CD14-positive monocyte (primary cell): Measurements from ENCODE around the gene SIAH3. TPM values are rescaled to one million over a fixed set of nuclear protein-coding genes. Genes with fewer than 3 reads are reported as not detected.

Source experiments
- DNase-seq, 3 donors: peaks; one replicate each; pipeline ENCODE4 v3.0.0-alpha.2; 2011 to 2022
- H2AFZ ChIP-seq: 2 replicates; pipeline ENCODE4 v1.6.0; 2012; ENCODE audit warnings: mild to moderate bottlenecking, low read depth, low read length, inconsistent platforms; ENCODE audit not compliant: insufficient read depth, poor library complexity, severe bottlenecking
- H3K27ac ChIP-seq, 2 donors: 1 replicate in 1 of 2; 2 replicates in 1 of 2; pipeline ENCODE4 v1.5.1; 2012 to 2013; ENCODE audit warnings: low read length in 2 of 2, control low read depth in 1 of 2, inconsistent platforms in 1 of 2, low read depth in 1 of 2, mild to moderate bottlenecking in 1 of 2
- H3K27me3 ChIP-seq, 2 donors: one replicate each; pipeline versions ENCODE4 v1.6.0 to v1.6.1; 2011 to 2013; ENCODE audit warnings: low read length in 2 of 2; ENCODE audit not compliant: control insufficient read depth in 2 of 2, insufficient read depth in 2 of 2
- H3K36me3 ChIP-seq, 2 donors: replicated peaks in 1 of 2; 1 replicate in 1 of 2; 2 replicates in 1 of 2; pipeline versions ENCODE4 v1.5.1 to v1.6.1; 2012 to 2013; ENCODE audit warnings: low read length in 2 of 2, control low read depth in 1 of 2, inconsistent platforms in 1 of 2, mild to moderate bottlenecking in 1 of 2; ENCODE audit not compliant: insufficient read depth in 2 of 2, control insufficient read depth in 1 of 2
- H3K4me1 ChIP-seq, 2 donors: 1 replicate in 1 of 2; 2 replicates in 1 of 2; pipeline versions ENCODE4 v1.5.1 to v1.6.1; 2012 to 2013; ENCODE audit warnings: low read length in 2 of 2, control low read depth in 1 of 2, inconsistent platforms in 1 of 2, mild to moderate bottlenecking in 1 of 2, moderate library complexity in 1 of 2; ENCODE audit not compliant: insufficient read depth in 2 of 2, control insufficient read depth in 1 of 2
- H3K4me2 ChIP-seq: replicated peaks from 2 replicates; pipeline ENCODE3; 2012; ENCODE audit warnings: low read length, moderate library complexity, mild to moderate bottlenecking; ENCODE audit not compliant: poor library complexity, severe bottlenecking; ENCODE audit errors: extremely low read depth
- H3K4me3 ChIP-seq, 3 experiments: fragments of 200-600 bp in 1 of 3; sonication (generic) in 1 of 3; replicated peaks in 1 of 3; 1 replicate in 2 of 3; 2 replicates in 1 of 3; pipeline ENCODE4 v1.5.1; 2011 to 2013; ENCODE audit warnings: low read length in 3 of 3, mild to moderate bottlenecking in 3 of 3, control low read depth in 2 of 3, low read depth in 2 of 3, inconsistent platforms in 1 of 3, moderate library complexity in 1 of 3
- H3K79me2 ChIP-seq: 2 replicates; pipeline ENCODE4 v1.6.0; 2012; ENCODE audit warnings: mild to moderate bottlenecking, control low read depth, inconsistent platforms, low read length, moderate library complexity; ENCODE audit not compliant: insufficient read depth
- H3K9ac ChIP-seq: 2 replicates; pipeline ENCODE4 v1.6.0; 2017; ENCODE audit warnings: low read length, mild to moderate bottlenecking; ENCODE audit not compliant: insufficient read depth, poor library complexity, severe bottlenecking
- H3K9me3 ChIP-seq, 2 donors: replicated peaks in 1 of 2; 1 replicate in 1 of 2; 2 replicates in 1 of 2; pipeline versions ENCODE4 v1.5.1 to v1.6.1; 2012 to 2013; ENCODE audit warnings: low read length in 2 of 2, control low read depth in 1 of 2; ENCODE audit not compliant: control insufficient read depth in 1 of 2, insufficient read depth in 1 of 2
- H4K20me1 ChIP-seq: 2 replicates; pipeline ENCODE4 v1.6.0; 2012; ENCODE audit warnings: mild to moderate bottlenecking, low read length, control low read depth, moderate library complexity; ENCODE audit not compliant: insufficient read depth
- H3K27ac Mint-ChIP-seq, 7 donors: one replicate each; pipeline ENCODE4 v1.8.0; 2020; ENCODE audit warnings: mild to moderate bottlenecking in 7 of 7, mixed read lengths in 7 of 7, moderate library complexity in 6 of 7, inconsistent platforms in 2 of 7
- H3K27me3 Mint-ChIP-seq, 3 donors: one replicate each; pipeline ENCODE4 v1.8.0; 2021 to 2022; ENCODE audit warnings: low read depth in 3 of 3, mild to moderate bottlenecking in 3 of 3, mixed read lengths in 3 of 3, moderate library complexity in 3 of 3, inconsistent platforms in 1 of 3
- H3K36me3 Mint-ChIP-seq, 2 donors: one replicate each; pipeline ENCODE4 v1.8.0; 2020; ENCODE audit warnings: mixed read lengths in 2 of 2, inconsistent platforms in 1 of 2, mild to moderate bottlenecking in 1 of 2
- H3K4me1 Mint-ChIP-seq: one replicate; pipeline ENCODE4 v1.8.0; 2020; ENCODE audit warnings: mild to moderate bottlenecking, mixed read lengths
- H3K4me3 Mint-ChIP-seq, 2 donors: one replicate each; pipeline ENCODE4 v1.8.0; 2020; ENCODE audit warnings: mild to moderate bottlenecking in 2 of 2, mixed read lengths in 2 of 2, moderate library complexity in 1 of 2
- H3K9me3 Mint-ChIP-seq, 7 donors: one replicate each; pipeline ENCODE4 v1.8.0; 2020 to 2022; ENCODE audit warnings: mixed read lengths in 7 of 7, mild to moderate bottlenecking in 6 of 7, moderate library complexity in 6 of 7, inconsistent platforms in 2 of 7
- CTCF ChIP-seq: fragments of 200-600 bp; IDR thresholded peaks from one replicate; pipeline ENCODE4 v1.8.0; 2022; ENCODE audit warnings: antibody characterized with exemption, mild to moderate bottlenecking
- WGBS: methylation state at CpG from one replicate; pipeline ENCODE4 v1.1.5; 2013; ENCODE audit warnings: missing lambda C conversion rate; ENCODE audit not compliant: insufficient coverage; 5-methylcytosine and 5-hydroxymethylcytosine counted together
- intact Hi-C, 2 donors: fragments of 100-400 bp; cut with micrococcal nuclease; formaldehyde crosslinking; loops; one replicate each; pipeline versions ENCODE4 v1.15.0 to v1.15.1; 2023
- polyA plus RNA-seq, 3 donors: library from polyadenylated mRNA; depleted of rRNA in 1 of 3; unstranded in 2 of 3; stranded (reverse) in 1 of 3; fragments of 300-500 nt in 2 of 3; fragments of >200 nt in 1 of 3; fragmentation: Illumina TruSeq in 2 of 3; gene quantifications; 1 replicate in 2 of 3; 2 replicates in 1 of 3; pipeline ENCODE4 v1.2.3, GENCODE V29; 2012 to 2021

The SIAH3 gene
- polyA plus RNA-seq, 3 donors = not detected

DNA sequence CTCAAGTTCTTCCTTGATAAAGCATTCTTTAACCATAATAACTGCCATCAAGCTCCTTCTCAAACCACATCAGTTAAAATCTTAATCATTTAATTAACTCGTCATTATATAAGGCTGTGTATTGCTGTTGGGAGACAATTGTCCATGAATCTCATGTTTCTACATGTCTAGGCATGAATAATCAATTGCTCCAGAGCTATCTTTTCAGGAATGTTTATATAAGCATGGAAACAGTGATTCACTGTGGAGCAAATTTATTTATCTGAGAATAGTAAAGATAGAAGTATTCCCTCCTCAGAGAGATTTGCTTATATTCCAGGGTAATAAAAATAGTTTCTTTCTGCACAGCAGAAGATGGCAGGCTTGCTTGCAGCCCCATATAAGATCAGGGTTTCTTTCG is 78.3 kb downstream of the SIAH3 start:
- DNase-seq = no peak
- 100% methylated on average over 1 of the region's 2 CpGs for WGBS
- peaks cover 0 to 3% (median 0%) of the 10 kb centered on the region in 7 donors for H3K9me3 Mint-ChIP-seq
- peaks cover 3 to 7% (median 3%) of the 10 kb centered on the region in 3 donors for H3K27me3 Mint-ChIP-seq
- intact Hi-C loops = no loop called here
- H3K4me2 ChIP-seq = no peak overlapping the region
- no peak overlapping the region for H3K27ac ChIP-seq
- no peak for TF ChIP-seq CTCF
- no peak overlapping the region for H3K4me3 Mint-ChIP-seq
- no peaks in the 10 kb centered on the region for H3K36me3 ChIP-seq
- no peak overlapping the region for H3K27ac Mint-ChIP-seq
- no peaks in the 10 kb centered on the region for H4K20me1 ChIP-seq
- H3K79me2 ChIP-seq = no peaks in the 10 kb centered on the region
- H3K4me1 Mint-ChIP-seq = peaks cover 10% of the 10 kb centered on the region
- H3K9ac ChIP-seq = no peak overlapping the region
- no peaks in the 10 kb centered on the region for H3K9me3 ChIP-seq
- no peak overlapping the region for H2AFZ ChIP-seq
- peaks cover 10 to 11% of the 10 kb centered on the region in 2 donors for H3K4me1 ChIP-seq
- H3K27me3 ChIP-seq = peaks cover 0 to 2% of the 10 kb centered on the region in 2 donors
- no peak overlapping the region for H3K4me3 ChIP-seq
- no peaks in the 10 kb centered on the region for H3K36me3 Mint-ChIP-seq

GRCh38 chr13:45770886-45771285 is 80.7 kb downstream of the SIAH3 start:
- Mint-ChIP-seq H3K4me3 (no peak overlapping the region), H3K4me1 (peaks cover 12% of the 10 kb centered on the region), H3K27me3 (peaks cover 6 to 11% (median 10%) of the 10 kb centered on the region in 3 donors), H3K27ac (no peak overlapping the region), H3K9me3 (peaks cover 0 to 5% (median 0%) of the 10 kb centered on the region in 7 donors), H3K36me3 (no peaks in the 10 kb centered on the region)
- 100% methylated on average over 1 of the region's 2 CpGs for WGBS
- Histone ChIP-seq H3K4me1 (peaks cover 12 to 13% of the 10 kb centered on the region in 2 donors), H3K79me2 (no peaks in the 10 kb centered on the region), H3K4me3 (no peak overlapping the region), H3K27me3 (peaks cover under 1 to 2% of the 10 kb centered on the region in 2 donors), H3K4me2 (no peak overlapping the region), H2AFZ (peak overlapping the region; percentile 3), H3K9ac (no peak overlapping the region), H3K36me3 (no peaks in the 10 kb centered on the region), H4K20me1 (no peaks in the 10 kb centered on the region), H3K27ac (no peak overlapping the region), H3K9me3 (no peaks in the 10 kb centered on the region)
- DNase-seq = no peak
- intact Hi-C loops = no loop called here
- no peak for TF ChIP-seq CTCF
